Body of pancreas (tissue), 4 donors: ENCODE data around the gene LAMA5. TPM values are rescaled to one million over a fixed set of nuclear protein-coding genes. Genes with fewer than 3 reads are reported as not detected.

Source experiments
- ATAC-seq: fragments of 150-250 bp; one replicate; pipeline ENCODE4 v1.9.1; 2016
- DNase-seq, 4 donors: peaks; one replicate each; pipeline ENCODE4 v3.0.0-alpha.2; 2019
- H3K27ac ChIP-seq, 4 donors: fragments of 200-600 bp; sonication (generic); 1 replicate in 3 of 4; 2 replicates in 1 of 4; pipeline versions ENCODE4 v1.5.1 to v1.6.1; 2016 to 2019; ENCODE audit warnings: mild to moderate bottlenecking in 1 of 4, mixed read lengths in 1 of 4, moderate library complexity in 1 of 4
- H3K27me3 ChIP-seq, 2 donors: fragments of 200-600 bp; sonication (generic); one replicate each; pipeline ENCODE4 v1.6.0; 2016; ENCODE audit warnings: mild to moderate bottlenecking in 1 of 2
- H3K36me3 ChIP-seq, 2 donors: fragments of 200-600 bp; sonication (generic); replicated peaks in 1 of 2; 2 replicates each; pipeline ENCODE4 v1.5.1; 2016; ENCODE audit warnings: low read depth in 2 of 2; ENCODE audit not compliant: insufficient read depth in 1 of 2
- H3K4me1 ChIP-seq: fragments of 200-600 bp; sonication (generic); one replicate; pipeline ENCODE4 v1.6.0; 2016
- H3K4me3 ChIP-seq, 2 donors: fragments of 200-600 bp; sonication (generic); 1 replicate in 1 of 2; 2 replicates in 1 of 2; pipeline ENCODE4 v1.5.1; 2016 to 2019
- H3K9me3 ChIP-seq, 3 donors: fragments of 200-600 bp; sonication (generic); 1 replicate in 2 of 3; 2 replicates in 1 of 3; pipeline ENCODE4 v1.5.1; 2016
- CTCF ChIP-seq, 7 experiments: fragments of 450-650 bp in 4 of 7; fragments of 200-600 bp in 3 of 7; sonication (generic) in 3 of 7; IDR thresholded peaks; one replicate each; pipeline ENCODE4 v1.5.1; 2016 to 2019; ENCODE audit warnings: antibody characterized with exemption in 7 of 7
- POLR2A ChIP-seq, 3 donors: fragments of 450-650 bp; IDR thresholded peaks; one replicate each; pipeline ENCODE4 v1.6.1; 2016; ENCODE audit warnings: antibody characterized with exemption in 3 of 3, mild to moderate bottlenecking in 2 of 3
- WGBS, 2 donors: methylation state at CpG; one replicate each; pipeline ENCODE4 v1.1.5; 2017; 5-methylcytosine and 5-hydroxymethylcytosine counted together
- intact Hi-C: fragments of 100-400 bp; cut with DNase I; formaldehyde crosslinking; loops from one replicate; pipeline ENCODE4 v1.15.1; 2023
- total RNA-seq, 2 donors: library from RNA; depleted of rRNA; stranded (reverse); fragments of >200 nt; gene quantifications; one replicate each; pipeline ENCODE4 v1.1.0, GENCODE V29; 2016

The LAMA5 gene
- total RNA-seq, 2 donors from 2014 or later: 115 to 185 TPM

- peaks cover 0 to 12% of the 10 kb centered on the region in 2 donors for H3K36me3 ChIP-seq
- intact Hi-C loops: loop anchor here (10.0 kb wide), 1 partner anchor 53 kb away; no protein-coding TSS in a partner anchor
- H3K9me3 ChIP-seq: no peaks in the 10 kb centered on the region
- no peak for TF ChIP-seq POLR2A (IDR thresholded peaks at IDR 0.05)
- TF ChIP-seq CTCF (IDR thresholded peaks at IDR 0.05): no peak
- H3K27me3 ChIP-seq: no peaks in the 10 kb centered on the region
- DNase-seq: peak; percentile 71 to 88 (median 84)
- no peak for ATAC-seq
- peaks cover 35% of the 10 kb centered on the region for H3K4me1 ChIP-seq
- 41 to 73% methylated on average over 17 to 27 of the region's 29 CpGs for WGBS, 2 donors
- peak overlapping the region; percentile 69 to 84 (median 82) for H3K27ac ChIP-seq
- no peak overlapping the region for H3K4me3 ChIP-seq
Measured at GRCh38 chr20:62297449-62298227, 69.5 kb downstream of the LAMA5 start.

DNA sequence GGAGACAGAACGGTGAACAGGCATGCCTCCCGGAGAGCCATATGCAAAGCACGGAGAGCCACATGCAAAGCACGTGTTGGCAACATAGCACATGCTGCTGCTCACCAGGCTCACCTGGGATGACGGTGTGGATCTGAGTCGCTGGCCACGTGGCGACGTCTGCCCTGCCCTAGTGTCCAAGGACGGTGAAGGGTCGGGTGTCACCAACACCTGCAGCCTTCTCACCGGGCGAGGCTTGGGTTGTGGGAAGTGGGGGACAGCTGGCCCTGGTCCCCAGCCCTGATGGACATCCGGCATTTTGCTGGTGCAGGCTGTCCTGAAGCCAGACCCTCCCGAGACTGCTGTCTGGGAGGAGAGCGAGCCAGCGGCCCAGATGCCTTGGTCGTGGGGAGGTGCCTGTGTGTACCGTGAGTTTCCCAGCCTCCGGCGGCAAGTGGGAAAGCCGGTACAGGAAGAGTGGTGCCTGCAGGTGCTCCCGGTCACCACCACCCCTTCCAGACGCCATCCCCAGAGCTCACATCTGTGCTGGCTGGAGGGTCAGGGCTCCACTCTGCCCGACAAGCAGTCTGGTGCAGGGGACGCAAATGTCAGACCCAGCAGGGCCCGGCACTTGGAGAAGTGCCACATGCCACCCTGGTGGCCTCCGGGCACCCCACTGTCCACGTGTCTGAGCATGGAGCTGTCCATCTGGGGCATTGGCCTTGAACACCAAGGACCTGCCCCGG lies 70.2 kb downstream of the LAMA5 start:
- TF ChIP-seq CTCF (IDR thresholded peaks at IDR 0.05) (peak in 2 of 7 experiments; percentile 1 to 13), POLR2A (IDR thresholded peaks at IDR 0.05) (peak in 1 of 3 donors; percentile 27)
- Histone ChIP-seq H3K9me3 (no peaks in the 10 kb centered on the region), H3K4me1 (peaks cover 35% of the 10 kb centered on the region), H3K27ac (peak overlapping the region; percentile 69 to 84 (median 82)), H3K36me3 (peaks cover 5 to 17% of the 10 kb centered on the region in 2 donors), H3K27me3 (no peaks in the 10 kb centered on the region), H3K4me3 (no peak overlapping the region)
- ATAC-seq (peak; percentile 86), DNase-seq (peak; percentile 91 to 96 (median 94))
- WGBS, 2 donors: 28 to 32% methylated on average over 4 to 30 of the region's 30 CpGs
- intact Hi-C loops: loop anchor here (10.0 kb wide), 1 partner anchor 52 kb away; no protein-coding TSS in a partner anchor

GRCh38 chr20:62294516-62294915 lies 72.6 kb downstream of the LAMA5 start:
- intact Hi-C loops: loop anchor here (10.0 kb wide), 1 partner anchor 50 kb away; no protein-coding TSS in a partner anchor
- H3K36me3 ChIP-seq: peaks cover 6 to 29% of the 10 kb centered on the region in 2 donors
- H3K9me3 ChIP-seq: no peaks in the 10 kb centered on the region
- no peaks in the 10 kb centered on the region for H3K27me3 ChIP-seq
- ATAC-seq (no peak), DNase-seq (no peak)
- 91% methylated on average over 17 of the region's 17 CpGs for WGBS, 2 donors
- H3K4me1 ChIP-seq: peaks cover 26% of the 10 kb centered on the region
- TF ChIP-seq POLR2A (IDR thresholded peaks at IDR 0.05): no peak
- TF ChIP-seq CTCF (IDR thresholded peaks at IDR 0.05): no peak
- H3K27ac ChIP-seq: no peak overlapping the region
- H3K4me3 ChIP-seq: no peak overlapping the region

DNA sequence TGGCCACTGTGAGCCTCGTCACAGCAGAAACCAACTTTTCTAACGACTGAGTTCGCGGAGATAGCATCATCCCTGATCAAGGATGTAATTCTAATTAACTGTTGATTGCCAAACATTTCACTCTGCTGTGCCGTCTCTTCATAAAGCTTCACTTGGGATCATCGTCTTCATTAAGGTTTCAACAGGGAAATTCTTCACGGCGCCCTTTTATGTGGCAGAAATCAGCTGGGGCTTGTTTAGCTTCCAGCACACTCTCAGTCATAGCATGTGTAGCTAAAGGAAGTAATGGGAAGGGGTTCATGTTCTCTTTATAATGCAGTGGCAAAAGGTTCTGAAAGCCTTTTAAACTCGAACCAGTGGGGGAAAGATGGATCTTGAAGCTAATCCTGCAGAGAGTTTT lies 73.2 kb downstream of the LAMA5 start:
- 84 to 88% methylated on average over 9 of the region's 9 CpGs for WGBS, 2 donors
- TF ChIP-seq POLR2A (IDR thresholded peaks at IDR 0.05): no peak
- TF ChIP-seq CTCF (IDR thresholded peaks at IDR 0.05): no peak
- H3K36me3 ChIP-seq: peaks cover 6 to 33% of the 10 kb centered on the region in 2 donors

More for the DNA sequence above, 73.2 kb downstream of the LAMA5 start:
- no peak for DNase-seq
- no peak for ATAC-seq
- H3K27me3 ChIP-seq: no peaks in the 10 kb centered on the region
- H3K4me3 ChIP-seq: no peak overlapping the region
- intact Hi-C loops: loop anchor here (10.0 kb wide), 1 partner anchor 49 kb away; no protein-coding TSS in a partner anchor
- peaks cover 23% of the 10 kb centered on the region for H3K4me1 ChIP-seq
- H3K9me3 ChIP-seq: no peaks in the 10 kb centered on the region
- no peak overlapping the region for H3K27ac ChIP-seq
